22Rv1 (cell line): ENCODE results near the gene SIPA1L3.

Source experiments
- H3K27ac ChIP-seq: fragments of 450-650 bp; 2 replicates; pipeline ENCODE4 v1.5.1; 2017
- CTCF ChIP-seq: fragments of 450-650 bp; IDR thresholded peaks from 2 replicates; pipeline ENCODE4 v1.5.1; 2017; ENCODE audit warnings: mild to moderate bottlenecking
- ZFX ChIP-seq: fragments of 450-650 bp; IDR thresholded peaks from 2 replicates; pipeline ENCODE4 v1.6.1; 2017; ENCODE audit warnings: antibody characterized with exemption, borderline replicate concordance

Gene SIPA1L3

GRCh38 chr19:37986048-37986750, 79.2 kb downstream of the SIPA1L3 start:
- H3K27ac ChIP-seq, result no peak overlapping the region
- no peak for TF ChIP-seq CTCF
- no peak for TF ChIP-seq ZFX

GRCh38 chr19:37987356-37988332, 80.6 kb downstream of the SIPA1L3 start:
- no peak for TF ChIP-seq ZFX
- peak; percentile 74 for TF ChIP-seq CTCF
- no peak overlapping the region for H3K27ac ChIP-seq

GRCh38 chr19:37988758-37989635, 82.0 kb downstream of the SIPA1L3 start:
- H3K27ac ChIP-seq, result no peak overlapping the region
- TF ChIP-seq CTCF (no peak), ZFX (no peak)

- TF ChIP-seq ZFX, result no peak
- TF ChIP-seq CTCF, result no peak
Measured at GRCh38 chr19:37989855-37990254, 82.8 kb downstream of the SIPA1L3 start.

GRCh38 chr19:37990362-37990761, 83.4 kb downstream of the SIPA1L3 start:
- H3K27ac ChIP-seq, result no peak overlapping the region
- TF ChIP-seq ZFX (no peak), CTCF (no peak)

More at GRCh38 chr19:37989855-37990254, 82.8 kb downstream of the SIPA1L3 start:
- H3K27ac ChIP-seq, result no peak overlapping the region

GRCh38 chr19:37991176-37991835, 84.3 kb downstream of the SIPA1L3 start:
- TF ChIP-seq CTCF (no peak), ZFX (no peak)

More at GRCh38 chr19:37991176-37991835, 84.3 kb downstream of the SIPA1L3 start:
- no peak overlapping the region for H3K27ac ChIP-seq
